ENCODE results near the gene LYVE1. TPM values are rescaled to one million over a fixed set of nuclear protein-coding genes. Genes with fewer than 3 reads are reported as not detected.

Gene LYVE1
- polyA plus RNA-seq, 2 of the 4 experiments (the other 2 are of a cell fraction): 0.04 TPM; not detected in 1

GRCh38 chr11:10608584-10608983 lies 40.1 kb upstream of the LYVE1 start (continued):
- TF ChIP-seq MAFK (IDR thresholded peaks at IDR 0.05; ENCODE audit: partially characterized antibody): no peak
- no peak for TF ChIP-seq CBX8 (IDR thresholded peaks at IDR 0.05)
- no peak for TF ChIP-seq PBX3 (IDR thresholded peaks at IDR 0.05)
- TF ChIP-seq POLR2A (IDR thresholded peaks at IDR 0.05; ENCODE audit: low read length): no peak

- ChIA-PET CTCF (interaction anchor here (0.8 to 1.5 kb wide), 2 partner anchors 18 to 29 kb away, joined by 3 to 6 read pairs; no protein-coding TSS in a partner anchor), POLR2A (no interaction called here)
- 59% methylated on average over 5 of the region's 6 CpGs for WGBS (ENCODE audit: missing lambda C conversion rate)
- TF ChIP-seq MYC (IDR thresholded peaks at IDR 0.05; ENCODE audit: borderline replicate concordance, low read length): no peak
- no peak for TF ChIP-seq SMC3 (IDR thresholded peaks at IDR 0.05)
- TF ChIP-seq RCOR1 (IDR thresholded peaks at IDR 0.05; ENCODE audit: low read depth, low read length): no peak
- TF ChIP-seq NPAS2 (CRISPR knock-in tag; IDR thresholded peaks at IDR 0.05; ENCODE audit: borderline replicate concordance): no peak
- no peak overlapping the region for H3K27ac ChIP-seq
- no peak overlapping the region for H3K4me2 ChIP-seq
- ATAC-seq (no peak), DNase-seq (ENCODE audit: low read depth in 1 of 2, low spot score in 1 of 2) (no peak), FAIRE-seq (no peak)
- H3K4me1 ChIP-seq: no peaks in the 10 kb centered on the region
- H3K4me3 ChIP-seq: no peak overlapping the region
- H3K9me3 ChIP-seq: peaks cover 7% of the 10 kb centered on the region; the same call in 2 of the 3 replicates
Observed at GRCh38 chr11:10607462-10608132, 39.1 kb upstream of the LYVE1 start.

GRCh38 chr11:10606536-10607208 lies 38.2 kb upstream of the LYVE1 start:
- ATAC-seq (no peak), DNase-seq (ENCODE audit: low read depth in 1 of 2, low spot score in 1 of 2) (no peak), FAIRE-seq (no peak)
- Histone ChIP-seq H3K4me3 (no peak overlapping the region), H3K9me3 (peaks cover 4% of the 10 kb centered on the region; the same call in 1 of the 3 replicates), H3K4me2 (no peak overlapping the region), H3K4me1 (no peaks in the 10 kb centered on the region), H3K27ac (no peak overlapping the region)
- POLR2A ChIA-PET: no interaction called here
- WGBS (ENCODE audit: missing lambda C conversion rate): 50% methylated on average over 6 of the region's 6 CpGs
- TF ChIP-seq NPAS2 (CRISPR knock-in tag; IDR thresholded peaks at IDR 0.05; ENCODE audit: borderline replicate concordance) (no peak), ZSCAN20 (CRISPR knock-in tag; IDR thresholded peaks at IDR 0.05) (no peak), MAX (IDR thresholded peaks at IDR 0.05) (no peak), RARB (CRISPR knock-in tag; IDR thresholded peaks at IDR 0.05) (no peak), HMGXB4 (CRISPR knock-in tag; IDR thresholded peaks at IDR 0.05; ENCODE audit: borderline replicate concordance) (no peak), RFX5 (IDR thresholded peaks at IDR 0.05) (no peak), E2F6 (IDR thresholded peaks at IDR 0.05; ENCODE audit: borderline replicate concordance, low read depth) (no peak), HEYL (CRISPR knock-in tag; IDR thresholded peaks at IDR 0.05) (no peak), FOSB (CRISPR knock-in tag; IDR thresholded peaks at IDR 0.05) (no peak), HOXB5 (CRISPR knock-in tag; IDR thresholded peaks at IDR 0.05) (no peak), JUNB (IDR thresholded peaks at IDR 0.05) (no peak)
- CTCF ChIA-PET: interaction anchor here (0.5 to 1.5 kb wide), 5 partner anchors 16 to 198 kb away, joined by 3 to 6 read pairs (median 3); no protein-coding TSS in a partner anchor
